HEK293 (cell line): ENCODE data around the gene PSMD5.

Source experiments
- CTCF ChIA-PET: fragments of 350-600 bp; formaldehyde crosslinking; extraction: SDS; loops from one replicate; lab custom pipeline; 2021; ENCODE audit warnings: antibody characterized with exemption; lab: Yijun Ruan, JAX
- POLR2A ChIA-PET: fragments of 300-600 bp; formaldehyde crosslinking; extraction: SDS; loops from one replicate; lab custom pipeline; 2020; ENCODE audit warnings: antibody characterized with exemption, inconsistent platforms; lab: Yijun Ruan, JAX
- H3K27ac ChIP-seq: fragments of 200-500 bp; sonication (Bioruptor generic); 2 replicates; pipeline ENCODE4 v1.5.1; 2014; ENCODE audit warnings: low read depth, low read length, control low read depth, inconsistent platforms; ENCODE audit errors: extremely low read depth
- H3K36me3 ChIP-seq, 2 experiments: fragments of 200-500 bp in 1 of 2; sonication (Bioruptor generic) in 1 of 2; 1 replicate in 1 of 2; 2 replicates in 1 of 2; pipeline ENCODE4 v1.5.1; 2014 to 2017; ENCODE audit warnings: inconsistent platforms in 2 of 2, low read length in 2 of 2; ENCODE audit not compliant: control insufficient read depth in 2 of 2, insufficient read depth in 1 of 2
- H3K4me1 ChIP-seq: fragments of 200-500 bp; sonication (Bioruptor generic); 2 replicates; pipeline ENCODE4 v1.5.1; 2014; ENCODE audit warnings: mild to moderate bottlenecking, low read length, inconsistent platforms; ENCODE audit not compliant: control insufficient read depth, insufficient read depth
- H3K4me3 ChIP-seq: 2 replicates; pipeline ENCODE4 v1.5.1; 2011; ENCODE audit warnings: low read depth, mild to moderate bottlenecking, control low read depth, low read length, moderate library complexity
- H3K9me3 ChIP-seq: fragments of 200-500 bp; sonication (Bioruptor generic); 2 replicates; pipeline ENCODE4 v1.5.1; 2014; ENCODE audit warnings: low read depth, low read length, inconsistent platforms; ENCODE audit not compliant: control insufficient read depth, insufficient read depth
- GFI1B ChIP-seq: fragments of 450-650 bp; formaldehyde crosslinking; IDR thresholded peaks from 2 replicates; pipeline ENCODE4 v1.5.1; 2016; ENCODE audit warnings: missing biosample characterization, missing genetic modification characterization
- GLIS1 ChIP-seq: fragments of 450-650 bp; formaldehyde crosslinking; IDR thresholded peaks from 2 replicates; pipeline ENCODE4 v1.5.1; 2016; ENCODE audit warnings: missing biosample characterization, missing genetic modification characterization
- PRDM1 ChIP-seq: fragments of 450-650 bp; formaldehyde crosslinking; IDR thresholded peaks from 2 replicates; pipeline ENCODE4; 2016; ENCODE audit warnings: missing biosample characterization, missing genetic modification characterization
- PRDM6 ChIP-seq: fragments of 450-650 bp; formaldehyde crosslinking; IDR thresholded peaks from 2 replicates; pipeline ENCODE4 v1.5.1; 2017; ENCODE audit warnings: missing biosample characterization, missing genetic modification characterization
- SP2 ChIP-seq: fragments of 450-650 bp; formaldehyde crosslinking; IDR thresholded peaks from 2 replicates; pipeline ENCODE4 v1.5.1; 2016; ENCODE audit warnings: missing biosample characterization, missing genetic modification characterization
- TRIM28 ChIP-seq: IDR thresholded peaks from 2 replicates; pipeline ENCODE4 v1.6.1; 2011; ENCODE audit warnings: low read length, control low read depth, borderline replicate concordance
- TSHZ1 ChIP-seq: fragments of 450-650 bp; formaldehyde crosslinking; IDR thresholded peaks from 2 replicates; pipeline ENCODE4 v1.5.1; 2016; ENCODE audit warnings: missing biosample characterization, missing genetic modification characterization, borderline replicate concordance
- ZBTB20 ChIP-seq: fragments of 450-650 bp; formaldehyde crosslinking; IDR thresholded peaks from 2 replicates; pipeline ENCODE4 v1.5.1; 2016; ENCODE audit warnings: missing biosample characterization, missing genetic modification characterization
- ZBTB26 ChIP-seq: fragments of 450-650 bp; formaldehyde crosslinking; optimal IDR thresholded peaks from 2 replicates; pipeline ENCODE3; 2016; ENCODE audit warnings: missing biosample characterization, mild to moderate bottlenecking, missing genetic modification characterization
- ZNF114 ChIP-seq: fragments of 450-650 bp; formaldehyde crosslinking; IDR thresholded peaks from 2 replicates; pipeline ENCODE4 v1.5.0; 2017; ENCODE audit warnings: missing biosample characterization, missing genetic modification characterization
- ZNF132 ChIP-seq: fragments of 450-650 bp; formaldehyde crosslinking; IDR thresholded peaks from 2 replicates; pipeline ENCODE4 v1.5.1; 2017; ENCODE audit warnings: missing biosample characterization, missing genetic modification characterization, borderline replicate concordance
- ZNF16 ChIP-seq: fragments of 450-650 bp; formaldehyde crosslinking; IDR thresholded peaks from 2 replicates; pipeline ENCODE4 v1.5.1; 2016; ENCODE audit warnings: low read depth, missing biosample characterization, missing genetic modification characterization
- ZNF24 ChIP-seq: fragments of 450-650 bp; formaldehyde crosslinking; IDR thresholded peaks from 2 replicates; pipeline ENCODE4 v1.5.1; 2016; ENCODE audit warnings: missing biosample characterization, missing genetic modification characterization
- ZNF248 ChIP-seq: fragments of 450-650 bp; formaldehyde crosslinking; IDR thresholded peaks from 2 replicates; pipeline ENCODE4 v1.5.1; 2017; ENCODE audit warnings: missing biosample characterization, missing genetic modification characterization
- ZNF311 ChIP-seq: fragments of 450-650 bp; formaldehyde crosslinking; IDR thresholded peaks from 2 replicates; pipeline ENCODE4 v1.5.1; 2017; ENCODE audit warnings: missing biosample characterization, missing genetic modification characterization, borderline replicate concordance
- ZNF341 ChIP-seq: fragments of 450-650 bp; formaldehyde crosslinking; IDR thresholded peaks from 2 replicates; pipeline ENCODE4; 2016; ENCODE audit warnings: low read depth, missing biosample characterization, missing genetic modification characterization
- ZNF354C ChIP-seq: fragments of 450-650 bp; formaldehyde crosslinking; IDR thresholded peaks from 2 replicates; pipeline ENCODE4 v1.5.1; 2016; ENCODE audit warnings: missing biosample characterization, missing genetic modification characterization, low read depth, borderline replicate concordance
- ZNF366 ChIP-seq: fragments of 450-650 bp; formaldehyde crosslinking; conservative IDR thresholded peaks from 2 replicates; pipeline ENCODE4 v1.5.1; 2016; ENCODE audit warnings: missing biosample characterization, missing genetic modification characterization
- ZNF416 ChIP-seq: fragments of 450-650 bp; formaldehyde crosslinking; IDR thresholded peaks from 2 replicates; pipeline ENCODE4 v1.5.1; 2016; ENCODE audit warnings: missing biosample characterization, missing genetic modification characterization
- ZNF48 ChIP-seq: fragments of 450-650 bp; formaldehyde crosslinking; IDR thresholded peaks from 2 replicates; pipeline ENCODE4 v1.5.1; 2016; ENCODE audit warnings: missing biosample characterization, missing genetic modification characterization
- ZNF555 ChIP-seq: fragments of 450-650 bp; formaldehyde crosslinking; conservative IDR thresholded peaks from 2 replicates; pipeline ENCODE4 v1.5.1; 2017; ENCODE audit warnings: missing biosample characterization, mild to moderate bottlenecking, missing genetic modification characterization, inconsistent platforms
- ZNF561 ChIP-seq: fragments of 450-650 bp; IDR thresholded peaks from 2 replicates; pipeline ENCODE4 v1.5.1; 2018; ENCODE audit warnings: missing biosample characterization, missing genetic modification characterization, borderline replicate concordance
- ZNF623 ChIP-seq: fragments of 450-650 bp; formaldehyde crosslinking; IDR thresholded peaks from 2 replicates; pipeline ENCODE4 v1.5.1; 2016; ENCODE audit warnings: missing biosample characterization, missing genetic modification characterization
- ZNF629 ChIP-seq: fragments of 450-650 bp; formaldehyde crosslinking; IDR thresholded peaks from 2 replicates; pipeline ENCODE4 v1.5.1; 2017; ENCODE audit warnings: missing biosample characterization, missing genetic modification characterization
- ZNF654 ChIP-seq: fragments of 450-650 bp; formaldehyde crosslinking; IDR thresholded peaks from 2 replicates; pipeline ENCODE4 v1.5.1; 2016; ENCODE audit warnings: low read depth, missing biosample characterization, missing genetic modification characterization
- ZNF704 ChIP-seq: fragments of 450-650 bp; formaldehyde crosslinking; IDR thresholded peaks from 2 replicates; pipeline ENCODE4 v1.5.1; 2016; ENCODE audit warnings: missing biosample characterization, missing genetic modification characterization
- ZNF76 ChIP-seq: fragments of 450-650 bp; formaldehyde crosslinking; IDR thresholded peaks from 2 replicates; pipeline ENCODE4; 2016; ENCODE audit warnings: low read depth, missing biosample characterization, missing genetic modification characterization, borderline replicate concordance
- ZNF777 ChIP-seq: fragments of 450-650 bp; formaldehyde crosslinking; IDR thresholded peaks from 2 replicates; pipeline ENCODE4 v1.5.1; 2017; ENCODE audit warnings: missing biosample characterization, missing genetic modification characterization, borderline replicate concordance
- ZSCAN4 ChIP-seq: fragments of 450-650 bp; formaldehyde crosslinking; IDR thresholded peaks from 2 replicates; pipeline ENCODE4 v1.5.1; 2017; ENCODE audit warnings: missing biosample characterization, missing genetic modification characterization

PSMD5 gene

GRCh38 chr9:120877276-120878034 is 34.7 kb upstream of the PSMD5 start (continued):
- TF ChIP-seq ZNF48 (tag by site-specific recombination) (no peak), ZNF654 (tag by site-specific recombination) (no peak), ZBTB26 (tag by site-specific recombination) (peak; percentile 79), ZSCAN4 (0 out of 2 replicates have a peak, but pooled peaks have one; percentile 8), TSHZ1 (tag by site-specific recombination) (no peak), SP2 (no peak), ZNF704 (no peak), ZNF76 (no peak), ZNF629 (tag by site-specific recombination) (peak; percentile 28; the same call in 1 of the 2 replicates), ZNF623 (tag by site-specific recombination) (no peak), ZNF561 (tag by site-specific recombination) (no peak), ZNF777 (tag by site-specific recombination) (0 out of 2 replicates have a peak, but pooled peaks have one; percentile 37), ZNF132 (tag by site-specific recombination) (no peak), ZNF311 (tag by site-specific recombination) (no peak), ZBTB20 (tag by site-specific recombination) (peak; percentile 75), ZNF16 (tag by site-specific recombination) (no peak), TRIM28 (no peak), ZNF416 (no peak)

GRCh38 chr9:120876842-120877240 is 34.1 kb upstream of the PSMD5 start, which contains the start of gene PHF19:
Gene PHF19, minus strand, starts transcription at chr9:120877188. Its CDS starts 2,447 bp downstream, at chr9:120874741.
- Histone ChIP-seq H3K36me3 (peaks cover 0 to 29% of the 10 kb centered on the region in 2 experiments; a peak in 2 of 3 replicates), H3K4me3 (peak within 1 kb of the TSS; percentile 72), H3K4me1 (no peaks in the 10 kb centered on the region), H3K27ac (peak within 1 kb of the TSS; percentile 71), H3K9me3 (no peaks in the 10 kb centered on the region)
- ChIA-PET POLR2A (interaction anchor here (0.6 to 1.0 kb wide), 3 partner anchors 9 to 83 kb away, joined by 3 to 5 read pairs (median 3); partner anchors contain the start of gene FBXW2), CTCF (no interaction called here)
- no peak for TF ChIP-seq PRDM1 (tag by site-specific recombination)
- TF ChIP-seq ZNF354C (tag by site-specific recombination): no peak
- TF ChIP-seq ZNF629 (tag by site-specific recombination): 0 out of 2 replicates have a peak, but pooled peaks have one; percentile 3
- TF ChIP-seq ZNF24 (tag by site-specific recombination): 0 out of 2 replicates have a peak, but pooled peaks have one; percentile 9
- no peak for TF ChIP-seq ZNF555 (tag by site-specific recombination)
- TF ChIP-seq PRDM6 (tag by site-specific recombination): no peak
- TF ChIP-seq GLIS1 (tag by site-specific recombination): peak; percentile 75
- TF ChIP-seq ZNF366 (tag by site-specific recombination): peak; percentile 64
- no peak for TF ChIP-seq GFI1B (tag by site-specific recombination)
- no peak for TF ChIP-seq ZNF248 (tag by site-specific recombination)
- 0 out of 2 replicates have a peak, but pooled peaks have one; percentile 57 for TF ChIP-seq ZNF341 (tag by site-specific recombination)
- TF ChIP-seq ZNF114 (tag by site-specific recombination): no peak
